NCI-H1105 treated with DMSO at 0.1 percent for 48 hours (cell line): ENCODE data around the gene TMEM176B.

Experiments used
- DNase-seq: peaks from one replicate; lab custom pipeline; 2025; lab: John Stamatoyannopoulos, UW

TMEM176B gene

GRCh38 chr7:150751702-150752101 is 48.5 kb downstream of the TMEM176B start:
- DNase-seq, result no peak

- DNase-seq, result no peak
These were observed 51.8 kb downstream of the TMEM176B start for GRCh38 chr7:150748376-150748775.

- DNase-seq, result no peak
These were observed 53.2 kb downstream of the TMEM176B start for GRCh38 chr7:150746921-150747320.

GRCh38 chr7:150745876-150746275 is 54.3 kb downstream of the TMEM176B start:
- DNase-seq, result no peak

- DNase-seq, result no peak
These were observed 55.1 kb downstream of the TMEM176B start for GRCh38 chr7:150745086-150745485.

GRCh38 chr7:150744041-150744656 is 56.0 kb downstream of the TMEM176B start:
- no peak for DNase-seq

- DNase-seq, result no peak
These were observed 57.7 kb downstream of the TMEM176B start for GRCh38 chr7:150742286-150742968.
